Measurements from ENCODE around the gene NR6A1. TPM values are rescaled to one million over a fixed set of nuclear protein-coding genes. Genes with fewer than 3 reads are reported as not detected.

NR6A1 gene
- total RNA-seq, 2 experiments from 2014 or later, result 17.5 to 23.0 TPM

GRCh38 chr9:124809741-124810500 lies 38.8 kb upstream of the NR6A1 start:
- no peaks in the 10 kb centered on the region for H3K9me3 ChIP-seq (ENCODE audit: low read length)
- H2AFZ ChIP-seq (ENCODE audit: low read length), result no peak overlapping the region
- H3K4me1 ChIP-seq (ENCODE audit: insufficient read depth, low read length, poor library complexity, severe bottlenecking), result no peaks in the 10 kb centered on the region
- H3K36me3 ChIP-seq (ENCODE audit: insufficient read depth, low read length), result no peaks in the 10 kb centered on the region
- intact Hi-C loops (cut with micrococcal nuclease; ENCODE audit: unreplicated experiment), result no loop called here
- POLR2A ChIA-PET, result no interaction called here
- no peak overlapping the region for H3K27ac ChIP-seq (ENCODE audit: low read depth, low read length, poor library complexity, severe bottlenecking)
- BruUV-seq (replicated peaks), result no TSS peak
- TF ChIP-seq CTCF (conservative IDR thresholded peaks at IDR 0.05; ENCODE audit: low read length) (no peak), EZH2phosphoT487 (IDR thresholded peaks at IDR 0.05; ENCODE audit: borderline replicate concordance, low read depth, low read length) (no peak)
- no peaks in the 10 kb centered on the region for H3K79me2 ChIP-seq (ENCODE audit: insufficient read depth, low read depth, low read length)
- H4K20me1 ChIP-seq (ENCODE audit: insufficient read depth, low read length), result no peaks in the 10 kb centered on the region
- no peak overlapping the region for H3K4me3 ChIP-seq (ENCODE audit: low read depth, low read length, poor library complexity, severe bottlenecking)
- no peak for DNase-seq (ENCODE audit: low spot score)
- H3K4me2 ChIP-seq (ENCODE audit: low read length), result no peak overlapping the region
- CTCF ChIA-PET (ENCODE audit: unreplicated experiment), result no interaction called here
- H3K9me2 ChIP-seq (ENCODE audit: insufficient read depth, low read length), result no peaks in the 10 kb centered on the region

- no peak overlapping the region for H3K4me3 ChIP-seq (ENCODE audit: low read depth, low read length, poor library complexity, severe bottlenecking)
- TF ChIP-seq EZH2phosphoT487 (IDR thresholded peaks at IDR 0.05; ENCODE audit: borderline replicate concordance, low read depth, low read length) (no peak), CTCF (conservative IDR thresholded peaks at IDR 0.05; ENCODE audit: low read length) (no peak)
- no peak overlapping the region for H3K27ac ChIP-seq (ENCODE audit: low read depth, low read length, poor library complexity, severe bottlenecking)
- H3K4me1 ChIP-seq (ENCODE audit: insufficient read depth, low read length, poor library complexity, severe bottlenecking), result no peaks in the 10 kb centered on the region
- intact Hi-C loops (cut with micrococcal nuclease; ENCODE audit: unreplicated experiment), result no loop called here
- no peak overlapping the region for H2AFZ ChIP-seq (ENCODE audit: low read length)
- no peak overlapping the region for H3K4me2 ChIP-seq (ENCODE audit: low read length)
- no peak for DNase-seq (ENCODE audit: low spot score)
- CTCF ChIA-PET (ENCODE audit: unreplicated experiment), result no interaction called here
- no peaks in the 10 kb centered on the region for H3K9me3 ChIP-seq (ENCODE audit: low read length)
- no peaks in the 10 kb centered on the region for H4K20me1 ChIP-seq (ENCODE audit: insufficient read depth, low read length)
- no peaks in the 10 kb centered on the region for H3K79me2 ChIP-seq (ENCODE audit: insufficient read depth, low read depth, low read length)
- no peaks in the 10 kb centered on the region for H3K36me3 ChIP-seq (ENCODE audit: insufficient read depth, low read length)
- no TSS peak for BruUV-seq (replicated peaks)
- H3K9me2 ChIP-seq (ENCODE audit: insufficient read depth, low read length), result no peaks in the 10 kb centered on the region
- POLR2A ChIA-PET, result interaction anchor here (0.5 kb wide), 2 partner anchors 13 to 482 kb away, joined by 3 read pairs; no protein-coding TSS in a partner anchor
Measured at GRCh38 chr9:124809211-124809610, 38.1 kb upstream of the NR6A1 start.

- no peak for DNase-seq (ENCODE audit: low spot score)
- Histone ChIP-seq H3K9me2 (ENCODE audit: insufficient read depth, low read length) (no peaks in the 10 kb centered on the region), H3K79me2 (ENCODE audit: insufficient read depth, low read depth, low read length) (no peaks in the 10 kb centered on the region), H3K27ac (ENCODE audit: low read depth, low read length, poor library complexity, severe bottlenecking) (no peak overlapping the region), H3K4me2 (ENCODE audit: low read length) (no peak overlapping the region), H3K4me1 (ENCODE audit: insufficient read depth, low read length, poor library complexity, severe bottlenecking) (no peaks in the 10 kb centered on the region), H4K20me1 (ENCODE audit: insufficient read depth, low read length) (no peaks in the 10 kb centered on the region), H3K36me3 (ENCODE audit: insufficient read depth, low read length) (no peaks in the 10 kb centered on the region), H2AFZ (ENCODE audit: low read length) (no peak overlapping the region), H3K9me3 (ENCODE audit: low read length) (no peaks in the 10 kb centered on the region), H3K4me3 (ENCODE audit: low read depth, low read length, poor library complexity, severe bottlenecking) (no peak overlapping the region)
- TF ChIP-seq EZH2phosphoT487 (IDR thresholded peaks at IDR 0.05; ENCODE audit: borderline replicate concordance, low read depth, low read length), result no peak
- TF ChIP-seq CTCF (conservative IDR thresholded peaks at IDR 0.05; ENCODE audit: low read length), result no peak
- POLR2A ChIA-PET, result interaction anchor here (0.5 kb wide), 1 partner anchor 483 kb away, joined by 3 read pairs; no protein-coding TSS in a partner anchor
- intact Hi-C loops (cut with micrococcal nuclease; ENCODE audit: unreplicated experiment), result no loop called here
- no TSS peak for BruUV-seq (replicated peaks)
- CTCF ChIA-PET (ENCODE audit: unreplicated experiment), result no interaction called here
Measured at GRCh38 chr9:124808246-124808956, 37.3 kb upstream of the NR6A1 start.
